Tongue (tissue), 3 donors: ENCODE results near the gene AAMDC. TPM values are rescaled to one million over a fixed set of nuclear protein-coding genes. Genes with fewer than 3 reads are reported as not detected.
"Not testable (repeated sequence)": the region's sequence is repeated elsewhere in the genome, so short reads cannot be mapped to it uniquely, and the experiment has no call there.

ENCODE experiments used
- DNase-seq: peaks from one replicate; pipeline ENCODE4 v3.0.0-alpha.2; 2015
- small RNA-seq: library from RNA; depleted of rRNA; stranded (forward); fragments of <200 nt; gene quantifications from one replicate; pipeline ENCODE3, GENCODE V24; 2014; ENCODE audit warnings: low replicate concordance
- total RNA-seq: library from RNA; depleted of rRNA; stranded (reverse); fragments of >200 nt; gene quantifications from one replicate; pipeline ENCODE4 v1.2.3, GENCODE V29; 2014

Gene AAMDC
- total RNA-seq, 1 donor from 2014 or later = 14.7 TPM

DNA sequence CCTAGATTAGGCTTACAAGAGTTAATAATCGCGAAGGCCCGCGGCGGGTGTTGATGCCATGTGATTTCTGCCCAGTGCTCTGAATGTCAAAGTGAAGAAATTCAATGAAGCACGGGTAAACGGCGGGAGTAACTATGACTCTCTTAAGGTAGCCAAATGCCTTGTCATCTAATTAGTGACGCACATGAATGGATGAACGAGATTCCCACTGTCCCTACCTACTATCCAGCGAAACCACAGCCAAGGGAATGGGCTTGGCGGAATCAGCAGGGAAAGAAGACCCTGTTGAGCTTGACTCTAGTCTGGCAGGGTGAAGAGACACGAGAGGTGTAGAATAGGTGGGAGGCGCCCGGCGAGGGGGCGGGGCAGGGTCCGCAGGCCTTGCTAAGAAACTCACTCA lies 65.5 kb downstream of the AAMDC start:
- no peak for DNase-seq

DNA sequence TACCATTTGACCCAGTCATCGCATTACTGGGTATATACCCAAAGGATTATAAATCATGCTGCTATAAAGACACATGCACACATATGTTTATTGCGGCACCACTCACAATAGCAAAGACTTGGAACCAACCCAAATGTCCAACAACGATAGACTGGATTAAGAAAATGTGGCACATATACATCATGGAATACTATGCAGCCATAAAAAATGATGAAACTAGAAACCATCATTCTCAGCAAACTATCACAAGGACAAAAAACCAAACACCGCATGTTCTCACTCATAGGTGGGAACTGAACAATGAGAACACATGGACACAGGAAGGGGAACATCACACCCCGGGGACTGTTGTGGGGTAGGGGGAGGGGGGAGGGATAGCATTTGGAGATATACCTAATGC lies 68.1 kb downstream of the AAMDC start:
- DNase-seq = not testable (repeated sequence)

DNA sequence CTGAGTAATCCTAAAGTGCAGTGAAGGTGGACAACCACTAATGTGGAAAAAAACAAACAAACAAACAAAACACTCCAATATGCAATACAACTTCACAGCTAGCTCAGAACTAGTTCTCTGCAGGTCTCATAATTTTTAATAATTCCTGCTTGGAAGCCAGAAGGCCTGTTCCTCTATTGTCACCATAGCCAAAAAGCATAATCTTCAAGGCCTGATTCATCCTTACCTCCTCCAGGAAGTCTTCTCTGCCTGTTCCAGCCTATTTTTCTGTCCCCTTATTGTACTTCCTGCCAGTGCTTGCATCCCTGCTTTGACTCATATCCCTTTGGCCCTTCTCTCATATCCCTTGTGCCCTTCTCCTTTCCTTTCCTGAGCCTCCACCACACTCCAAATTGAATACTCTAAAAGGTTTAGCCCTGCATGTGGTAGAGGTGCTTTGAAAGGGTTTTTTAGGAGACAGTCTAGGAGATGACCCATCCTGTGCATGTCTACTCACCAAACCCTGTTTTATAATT lies 69.2 kb downstream of the AAMDC start:
- DNase-seq = not testable (repeated sequence)

DNA sequence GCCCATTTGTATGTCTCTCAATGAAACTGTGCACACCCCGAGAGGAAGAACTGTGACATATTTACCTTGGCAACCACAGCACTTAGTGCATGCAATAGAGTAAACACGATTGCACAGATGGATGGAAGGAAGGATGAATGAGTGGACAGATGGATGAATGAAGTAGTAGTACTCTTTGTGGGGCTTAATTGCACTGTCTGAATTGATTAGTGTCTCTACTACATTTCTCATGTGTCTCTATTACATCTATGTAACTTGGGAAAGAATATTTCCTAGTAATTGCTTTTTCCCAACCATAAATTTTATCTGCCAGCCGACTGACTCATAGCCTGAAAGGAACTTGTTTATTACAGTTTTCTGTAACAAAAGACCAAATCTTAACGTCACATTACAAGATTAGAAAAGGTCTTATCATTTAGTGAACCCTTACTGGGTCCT lies 69.7 kb downstream of the AAMDC start:
- not testable (repeated sequence) for DNase-seq

DNA sequence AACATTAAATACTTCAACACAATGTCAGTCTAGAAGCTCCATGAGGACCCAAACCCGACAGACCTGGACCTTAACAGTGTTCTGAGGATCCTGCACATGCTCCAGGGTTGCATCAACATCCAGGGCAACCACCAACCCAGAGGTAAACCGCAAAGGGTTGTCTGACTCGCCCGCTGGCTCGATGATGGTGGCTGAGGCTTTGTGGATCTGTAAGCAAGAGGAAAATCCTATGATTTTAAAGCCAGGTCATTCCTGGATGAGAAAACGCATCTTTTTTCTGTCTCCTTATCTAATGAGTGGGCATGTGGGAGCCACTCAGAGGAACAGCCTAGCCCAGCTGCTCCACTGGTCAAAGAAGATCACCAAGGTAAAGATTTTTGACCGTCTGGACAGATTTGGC lies 70.3 kb downstream of the AAMDC start:
- DNase-seq = not testable (repeated sequence)

DNA sequence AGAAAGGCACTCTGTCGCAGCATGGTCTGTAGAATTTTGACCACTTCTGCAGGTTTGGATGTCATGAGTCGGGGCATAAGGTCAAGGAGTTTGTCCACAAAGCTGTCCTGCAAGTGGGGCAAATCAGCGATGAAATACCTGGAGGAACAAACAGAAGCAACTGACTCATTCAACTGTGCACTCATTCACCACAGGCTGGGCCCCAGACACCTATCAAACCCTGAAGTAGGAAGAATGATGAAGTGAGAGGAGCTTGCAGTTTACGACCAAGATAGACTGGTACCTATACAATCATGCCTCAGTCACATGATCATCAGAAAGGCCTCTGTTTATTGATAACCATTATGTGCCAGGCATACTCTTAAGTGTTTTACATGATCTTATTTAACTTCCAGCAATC lies 70.8 kb downstream of the AAMDC start:
- DNase-seq = not testable (repeated sequence)

DNA sequence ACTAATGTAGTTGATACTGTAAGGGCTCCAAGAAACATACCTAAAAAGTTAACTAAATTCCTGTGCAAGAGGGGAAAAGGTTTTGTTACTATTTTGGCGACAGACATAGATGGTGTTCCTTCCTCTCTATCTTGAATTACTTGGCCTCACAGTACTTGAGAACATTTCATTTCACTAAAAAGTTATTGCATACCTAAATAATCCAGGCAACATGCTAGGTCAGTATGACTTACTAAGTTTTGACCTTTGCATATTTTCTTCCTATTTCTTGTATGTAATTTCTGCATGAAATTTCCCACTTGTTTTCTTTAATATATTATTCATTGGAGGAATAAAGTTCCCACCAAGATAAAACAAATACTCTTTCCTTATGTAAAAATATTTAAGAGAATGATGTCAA lies 74.0 kb downstream of the AAMDC start:
- not testable (repeated sequence) for DNase-seq

DNA sequence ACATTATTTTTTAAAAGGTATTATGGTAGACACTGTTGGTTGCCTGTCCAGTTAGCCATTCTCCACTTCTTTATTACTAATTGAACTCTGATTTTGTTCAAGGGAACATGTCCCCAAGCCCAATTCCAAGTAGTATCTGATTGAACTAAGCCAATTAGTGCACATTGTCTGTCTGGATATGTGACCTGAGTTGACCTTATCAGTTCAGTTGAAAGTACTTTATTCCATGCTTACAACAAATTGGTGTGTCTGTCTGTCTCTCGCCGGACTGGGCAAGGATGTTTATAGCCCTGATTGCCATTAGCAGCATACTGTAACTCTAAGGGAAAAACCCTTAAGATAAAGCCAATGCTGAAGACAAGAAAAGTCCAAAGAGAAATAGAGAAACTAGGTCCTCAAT lies 87.9 kb downstream of the AAMDC start:
- no peak for DNase-seq

DNA sequence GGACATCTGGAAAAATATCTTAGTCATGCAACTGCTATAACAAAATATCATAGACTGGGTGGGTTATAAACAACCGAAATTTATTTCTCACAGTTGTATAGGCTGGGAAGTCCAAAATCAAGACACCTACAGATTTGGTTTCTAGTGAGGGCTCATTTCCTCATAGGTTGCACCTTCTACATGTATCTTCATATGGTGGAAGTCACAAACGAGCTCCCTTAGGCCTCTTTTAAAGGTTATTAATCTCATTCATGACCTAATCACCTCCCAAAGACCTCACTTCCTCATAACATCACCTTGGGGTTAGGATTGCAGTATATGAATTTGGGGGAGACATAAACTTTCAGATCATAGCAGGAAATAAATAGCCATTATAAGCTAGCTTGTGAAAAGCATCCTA lies 88.3 kb downstream of the AAMDC start:
- DNase-seq = no peak

DNA sequence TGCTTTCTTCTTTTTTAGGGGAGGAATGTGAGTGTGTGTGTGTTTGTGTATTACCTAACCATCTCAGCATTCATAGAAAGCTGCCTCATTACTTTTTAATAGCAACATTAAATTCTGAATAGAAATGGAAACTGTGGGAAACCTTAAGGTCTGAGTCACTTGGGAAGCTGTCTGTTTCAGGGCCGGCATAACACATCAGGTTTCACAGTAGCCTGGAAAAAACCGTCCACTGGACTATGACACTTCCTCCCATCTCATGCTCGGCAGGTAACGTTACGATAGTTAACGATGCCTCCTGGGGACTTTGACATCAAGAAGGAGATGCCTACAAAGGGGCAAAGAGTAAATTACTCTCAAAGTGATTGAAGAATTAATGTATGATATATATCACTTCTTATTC lies 89.9 kb downstream of the AAMDC start:
- DNase-seq = not testable (repeated sequence)

DNA sequence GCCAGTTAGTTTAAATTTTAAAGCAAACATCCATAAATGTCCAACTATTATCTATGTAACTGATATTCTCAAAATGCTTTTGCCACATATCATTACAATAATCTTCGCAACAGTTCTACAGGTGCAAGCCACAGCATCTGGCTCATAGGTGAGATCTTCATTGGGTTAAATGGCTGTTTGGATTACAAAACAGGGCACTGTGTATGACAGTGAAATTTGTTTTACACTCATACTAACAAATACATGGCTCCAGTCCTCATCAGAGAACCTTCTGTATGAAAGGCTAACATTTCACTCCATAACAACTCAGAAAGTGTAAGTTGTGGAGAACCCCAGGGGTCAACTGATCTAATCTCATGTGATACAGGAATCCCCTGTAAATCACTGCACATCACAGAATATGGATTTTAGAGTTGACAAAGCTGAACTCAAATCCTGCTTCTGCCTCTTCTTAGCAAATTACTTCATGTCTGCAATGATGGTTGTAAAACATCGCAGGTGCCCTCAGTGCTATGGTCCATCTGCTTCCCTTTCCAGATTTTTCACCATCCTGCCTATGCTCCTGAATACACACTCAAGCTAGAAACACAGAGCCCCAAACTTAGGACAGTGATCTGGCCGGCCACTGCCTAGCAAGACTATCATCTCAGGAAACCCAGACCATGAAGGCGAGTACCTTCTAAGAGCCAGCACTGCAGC lies 92.8 kb downstream of the AAMDC start:
- peak; percentile 6 for DNase-seq

DNA sequence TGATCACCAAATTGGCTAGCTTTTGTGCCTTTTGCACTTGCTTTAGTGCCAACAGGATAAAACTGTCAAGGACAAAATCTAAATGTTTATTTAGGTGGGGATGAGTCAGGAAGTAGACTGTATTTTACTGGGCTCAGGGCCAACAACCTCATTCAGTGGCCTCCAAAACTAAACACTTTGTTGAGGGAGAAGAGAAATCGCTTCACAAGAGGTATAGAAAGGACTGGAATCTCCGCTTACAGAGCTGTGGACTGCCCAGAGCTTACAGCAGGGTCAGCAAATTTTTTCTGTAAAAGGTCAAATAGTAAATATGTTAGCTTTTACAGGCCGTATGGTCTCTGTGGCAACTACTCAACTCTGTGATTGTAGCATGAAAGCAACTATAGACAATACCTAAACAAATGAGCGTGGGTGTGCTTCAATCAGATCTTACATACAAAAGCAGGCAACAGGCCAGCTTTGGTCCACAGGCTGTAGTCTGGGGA lies 93.4 kb downstream of the AAMDC start:
- peak; percentile 77 for DNase-seq

DNA sequence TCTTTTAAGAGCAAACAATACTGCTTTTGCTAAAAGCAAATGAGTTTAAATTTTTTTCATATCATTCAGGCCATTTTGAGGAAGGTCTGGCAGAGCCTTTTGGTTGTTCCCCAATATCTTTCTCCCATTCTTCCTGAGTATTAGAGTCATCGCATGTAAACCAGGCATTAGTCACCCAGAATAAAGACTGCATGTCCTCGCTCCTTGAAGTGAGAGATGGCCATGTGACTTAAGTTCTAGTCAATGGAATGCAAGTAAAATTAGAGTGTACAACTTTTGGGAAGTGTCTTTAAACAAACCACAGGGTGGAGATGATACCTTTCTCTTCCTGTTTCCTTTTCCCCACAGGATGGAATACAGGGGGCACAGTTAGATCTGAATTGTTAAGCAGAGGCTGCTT lies 96.8 kb downstream of the AAMDC start:
- DNase-seq = not testable (repeated sequence)

Small RNA genes lying within 50 kb of the gene (small RNA-seq; reads per million reads assigned to genes)
- not detected for gene AP002812.4

Other genes with a start within 250 kb of the AAMDC start
- 1.4 TPM for gene AQP11, start 231.2 kb upstream of the AAMDC start, total RNA-seq
- 113 TPM for gene CLNS1A, start 183.3 kb upstream of the AAMDC start, total RNA-seq
- gene RSF1, start 422 bp upstream of the AAMDC start, total RNA-seq = 73.4 TPM
- gene INTS4, start 173.5 kb downstream of the AAMDC start, total RNA-seq = 48.1 TPM
- 2.9 TPM for gene KCTD14, start 202.1 kb downstream of the AAMDC start, total RNA-seq
- 2.1 TPM for gene THRSP, start 242.7 kb downstream of the AAMDC start, total RNA-seq